SK-N-SH treated with all-trans-retinoic acid at 6 μM for 48 hours (cell line): ENCODE measurements around the gene WIPF1.

Source experiments
- ATAC-seq: fragments of 200-7000 bp; cut with Tn5 transposase; 3 replicates; pipeline ENCODE4 v1.9.1; 2020; ENCODE audit warnings: mild to moderate bottlenecking, moderate library complexity
- ARNTL ChIP-seq: fragments of 450-650 bp; formaldehyde crosslinking; IDR thresholded peaks from 2 replicates; pipeline ENCODE4 v1.5.0; 2020; ENCODE audit warnings: low read depth, mild to moderate bottlenecking, moderate library complexity, borderline replicate concordance
- BACH2 ChIP-seq: fragments of 250-450 bp; sonication (Bioruptor Pico); IDR thresholded peaks from 2 replicates; pipeline ENCODE4 v1.9.0; 2021; ENCODE audit warnings: mild to moderate bottlenecking, borderline replicate concordance
- CSDC2 ChIP-seq: fragments of 250-450 bp; sonication (Bioruptor Pico); IDR thresholded peaks from 2 replicates; pipeline ENCODE4 v1.5.0; 2020; ENCODE audit warnings: mild to moderate bottlenecking, moderate library complexity
- ESRRG ChIP-seq: fragments of 250-450 bp; sonication (Bioruptor Pico); IDR thresholded peaks from 2 replicates; pipeline ENCODE4 v1.6.1; 2021; ENCODE audit warnings: mild to moderate bottlenecking
- GLIS3 ChIP-seq: fragments of 250-450 bp; sonication (Bioruptor Pico); IDR thresholded peaks from 2 replicates; pipeline ENCODE4 v1.5.0; 2020; ENCODE audit warnings: mild to moderate bottlenecking, moderate library complexity
- ISL1 ChIP-seq: fragments of 250-450 bp; sonication (Bioruptor Pico); IDR thresholded peaks from 2 replicates; pipeline ENCODE4 v2.1.2; 2022; ENCODE audit warnings: mild to moderate bottlenecking, moderate library complexity
- OSR1 ChIP-seq: fragments of 250-450 bp; sonication (Bioruptor Pico); IDR thresholded peaks from 2 replicates; pipeline ENCODE4 v1.8.0; 2022; ENCODE audit warnings: moderate library complexity, mild to moderate bottlenecking, inconsistent platforms
- PPARA ChIP-seq: fragments of 250-450 bp; sonication (Bioruptor Pico); IDR thresholded peaks from 2 replicates; pipeline ENCODE4 v1.5.0; 2020; ENCODE audit warnings: mild to moderate bottlenecking, borderline replicate concordance
- TCF4 ChIP-seq: fragments of 250-450 bp; sonication (Bioruptor Pico); IDR thresholded peaks from 2 replicates; pipeline ENCODE4 v1.8.0; 2021; ENCODE audit warnings: mild to moderate bottlenecking, moderate library complexity, borderline replicate concordance
- TOX ChIP-seq: fragments of 250-450 bp; sonication (Bioruptor Pico); IDR thresholded peaks from 2 replicates; pipeline ENCODE4 v1.8.0; 2021; ENCODE audit warnings: mild to moderate bottlenecking, moderate library complexity, borderline replicate concordance
- ZC3H10 ChIP-seq: fragments of 250-450 bp; sonication (Bioruptor Pico); IDR thresholded peaks from 2 replicates; pipeline ENCODE4 v1.5.1; 2021; ENCODE audit warnings: mild to moderate bottlenecking, moderate library complexity
- ZFP3 ChIP-seq: fragments of 250-450 bp; sonication (Bioruptor Pico); IDR thresholded peaks from 2 replicates; pipeline ENCODE4 v1.5.0; 2020; ENCODE audit warnings: mild to moderate bottlenecking, moderate library complexity
- ZFP30 ChIP-seq: fragments of 450-650 bp; formaldehyde crosslinking; IDR thresholded peaks from 2 replicates; pipeline ENCODE4 v1.5.0; 2022; ENCODE audit warnings: mild to moderate bottlenecking, moderate library complexity
- ZNF565 ChIP-seq: fragments of 450-650 bp; formaldehyde crosslinking; conservative IDR thresholded peaks from 2 replicates; pipeline ENCODE4 v1.5.0; 2020; ENCODE audit warnings: low read depth, mild to moderate bottlenecking, moderate library complexity
- ZNF70 ChIP-seq: fragments of 450-650 bp; formaldehyde crosslinking; IDR thresholded peaks from 2 replicates; pipeline ENCODE4 v1.5.0; 2020; ENCODE audit warnings: mild to moderate bottlenecking, moderate library complexity
- TF ChIP-seq, protein P1 (sequence below): fragments of 250-450 bp; sonication (Bioruptor Pico); IDR thresholded peaks from 2 replicates; pipeline ENCODE4 v1.5.0; 2020; ENCODE audit warnings: mild to moderate bottlenecking, moderate library complexity
- TF ChIP-seq, protein P2 (sequence below): fragments of 250-450 bp; sonication (Bioruptor Pico); IDR thresholded peaks from 2 replicates; pipeline ENCODE4 v1.5.1; 2020; ENCODE audit warnings: low read depth, mild to moderate bottlenecking, moderate library complexity
- TF ChIP-seq, protein P3 (sequence below): fragments of 250-450 bp; sonication (Bioruptor Pico); IDR thresholded peaks from 2 replicates; pipeline ENCODE4 v1.5.1; 2021; ENCODE audit warnings: mild to moderate bottlenecking, moderate library complexity
- TF ChIP-seq, protein P4 (sequence below): fragments of 250-450 bp; sonication (Bioruptor Pico); IDR thresholded peaks from 2 replicates; pipeline ENCODE4 v1.8.0; 2020; ENCODE audit warnings: mild to moderate bottlenecking, moderate library complexity, borderline replicate concordance

The WIPF1 gene

DNA sequence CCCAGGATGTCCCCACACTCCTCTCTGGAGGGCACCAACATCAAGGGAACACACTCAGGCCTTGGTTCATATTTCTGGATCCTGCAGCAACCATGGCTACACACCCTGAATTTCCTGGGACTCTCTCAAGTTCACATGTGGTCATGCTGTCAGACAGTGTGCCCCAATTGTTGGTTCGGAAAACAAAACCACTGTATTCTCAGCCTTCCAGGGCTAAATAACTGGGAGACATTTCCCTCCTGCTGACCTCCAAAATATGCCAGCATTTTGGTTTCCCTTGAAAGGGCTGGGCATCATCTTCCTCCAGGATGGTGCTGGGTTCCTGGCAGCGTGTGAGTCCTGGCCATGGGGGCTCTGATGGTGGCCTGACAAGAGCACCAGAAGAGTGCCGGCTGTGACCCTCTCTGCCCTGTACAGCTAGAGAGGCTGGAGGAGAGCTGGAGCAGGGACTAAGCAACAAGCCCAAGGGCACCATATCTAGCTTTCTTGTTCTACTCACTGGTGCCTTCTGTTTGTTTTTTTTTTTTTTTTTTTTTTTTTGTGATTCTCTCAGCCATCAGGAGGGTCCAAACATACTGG is 37.5 kb upstream of the WIPF1 start:
- no peak; the same call in 1 of the 3 replicates for ATAC-seq

DNA sequence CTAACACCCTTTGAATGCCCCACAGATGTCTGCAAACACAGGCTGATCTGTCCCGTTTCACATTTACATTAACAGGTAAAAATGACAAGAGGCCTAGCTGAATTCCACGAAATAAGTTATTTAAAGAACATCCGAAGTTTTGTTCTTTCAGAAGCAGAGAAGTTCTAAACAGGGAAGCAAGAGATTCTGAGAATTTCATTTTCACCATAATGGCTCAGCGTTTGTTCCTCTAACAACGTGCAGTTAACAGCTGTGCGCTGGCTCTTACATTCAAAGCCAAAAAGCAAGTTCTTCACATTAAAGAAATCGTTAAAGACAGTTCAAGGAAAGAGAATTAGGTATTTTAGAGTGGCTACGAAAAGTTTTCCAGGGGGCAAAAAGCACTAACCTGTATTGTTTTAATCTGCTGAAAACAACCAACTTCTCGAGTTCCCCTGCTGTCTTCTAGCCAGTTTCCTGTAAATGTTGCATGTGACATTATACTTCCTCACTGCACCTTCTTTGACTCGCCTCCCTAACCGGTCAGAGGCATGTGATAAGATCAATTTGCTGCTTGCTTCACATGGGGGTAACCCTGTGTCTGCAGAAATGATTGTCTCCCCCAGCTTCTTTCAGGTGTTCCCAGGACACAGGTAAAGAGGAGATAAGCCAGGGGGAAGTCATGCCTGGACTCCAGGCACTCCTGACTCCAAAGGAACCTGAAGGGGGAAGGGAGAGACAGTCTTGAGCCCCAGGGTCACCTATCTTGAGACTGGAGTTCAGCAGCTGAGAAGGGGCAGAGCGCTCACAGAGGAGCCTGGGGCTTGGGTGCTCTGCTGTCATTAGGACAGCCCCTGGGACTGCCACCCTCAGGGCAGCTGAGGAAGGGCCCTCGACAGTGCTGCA is 36.8 kb upstream of the WIPF1 start:
- no peak for ATAC-seq
- TF ChIP-seq ARNTL (CRISPR knock-in tag) (no peak), ZFP3 (no peak), TCF4 (CRISPR knock-in tag) (no peak), GLIS3 (CRISPR knock-in tag) (no peak), ZNF70 (no peak), OSR1 (CRISPR knock-in tag) (no peak), PPARA (CRISPR knock-in tag) (no peak), TOX (no peak)
- TF ChIP-seq, protein P1, sequence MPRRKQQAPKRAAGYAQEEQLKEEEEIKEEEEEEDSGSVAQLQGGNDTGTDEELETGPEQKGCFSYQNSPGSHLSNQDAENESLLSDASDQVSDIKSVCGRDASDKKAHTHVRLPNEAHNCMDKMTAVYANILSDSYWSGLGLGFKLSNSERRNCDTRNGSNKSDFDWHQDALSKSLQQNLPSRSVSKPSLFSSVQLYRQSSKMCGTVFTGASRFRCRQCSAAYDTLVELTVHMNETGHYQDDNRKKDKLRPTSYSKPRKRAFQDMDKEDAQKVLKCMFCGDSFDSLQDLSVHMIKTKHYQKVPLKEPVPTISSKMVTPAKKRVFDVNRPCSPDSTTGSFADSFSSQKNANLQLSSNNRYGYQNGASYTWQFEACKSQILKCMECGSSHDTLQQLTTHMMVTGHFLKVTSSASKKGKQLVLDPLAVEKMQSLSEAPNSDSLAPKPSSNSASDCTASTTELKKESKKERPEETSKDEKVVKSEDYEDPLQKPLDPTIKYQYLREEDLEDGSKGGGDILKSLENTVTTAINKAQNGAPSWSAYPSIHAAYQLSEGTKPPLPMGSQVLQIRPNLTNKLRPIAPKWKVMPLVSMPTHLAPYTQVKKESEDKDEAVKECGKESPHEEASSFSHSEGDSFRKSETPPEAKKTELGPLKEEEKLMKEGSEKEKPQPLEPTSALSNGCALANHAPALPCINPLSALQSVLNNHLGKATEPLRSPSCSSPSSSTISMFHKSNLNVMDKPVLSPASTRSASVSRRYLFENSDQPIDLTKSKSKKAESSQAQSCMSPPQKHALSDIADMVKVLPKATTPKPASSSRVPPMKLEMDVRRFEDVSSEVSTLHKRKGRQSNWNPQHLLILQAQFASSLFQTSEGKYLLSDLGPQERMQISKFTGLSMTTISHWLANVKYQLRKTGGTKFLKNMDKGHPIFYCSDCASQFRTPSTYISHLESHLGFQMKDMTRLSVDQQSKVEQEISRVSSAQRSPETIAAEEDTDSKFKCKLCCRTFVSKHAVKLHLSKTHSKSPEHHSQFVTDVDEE (CRISPR knock-in tag) = no peak
- TF ChIP-seq, protein P2, sequence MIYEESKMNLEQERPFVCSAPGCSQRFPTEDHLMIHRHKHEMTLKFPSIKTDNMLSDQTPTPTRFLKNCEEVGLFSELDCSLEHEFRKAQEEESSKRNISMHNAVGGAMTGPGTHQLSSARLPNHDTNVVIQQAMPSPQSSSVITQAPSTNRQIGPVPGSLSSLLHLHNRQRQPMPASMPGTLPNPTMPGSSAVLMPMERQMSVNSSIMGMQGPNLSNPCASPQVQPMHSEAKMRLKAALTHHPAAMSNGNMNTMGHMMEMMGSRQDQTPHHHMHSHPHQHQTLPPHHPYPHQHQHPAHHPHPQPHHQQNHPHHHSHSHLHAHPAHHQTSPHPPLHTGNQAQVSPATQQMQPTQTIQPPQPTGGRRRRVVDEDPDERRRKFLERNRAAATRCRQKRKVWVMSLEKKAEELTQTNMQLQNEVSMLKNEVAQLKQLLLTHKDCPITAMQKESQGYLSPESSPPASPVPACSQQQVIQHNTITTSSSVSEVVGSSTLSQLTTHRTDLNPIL (CRISPR knock-in tag) = no peak

More for the DNA sequence above, 37.5 kb upstream of the WIPF1 start:
- TF ChIP-seq, protein P3, sequence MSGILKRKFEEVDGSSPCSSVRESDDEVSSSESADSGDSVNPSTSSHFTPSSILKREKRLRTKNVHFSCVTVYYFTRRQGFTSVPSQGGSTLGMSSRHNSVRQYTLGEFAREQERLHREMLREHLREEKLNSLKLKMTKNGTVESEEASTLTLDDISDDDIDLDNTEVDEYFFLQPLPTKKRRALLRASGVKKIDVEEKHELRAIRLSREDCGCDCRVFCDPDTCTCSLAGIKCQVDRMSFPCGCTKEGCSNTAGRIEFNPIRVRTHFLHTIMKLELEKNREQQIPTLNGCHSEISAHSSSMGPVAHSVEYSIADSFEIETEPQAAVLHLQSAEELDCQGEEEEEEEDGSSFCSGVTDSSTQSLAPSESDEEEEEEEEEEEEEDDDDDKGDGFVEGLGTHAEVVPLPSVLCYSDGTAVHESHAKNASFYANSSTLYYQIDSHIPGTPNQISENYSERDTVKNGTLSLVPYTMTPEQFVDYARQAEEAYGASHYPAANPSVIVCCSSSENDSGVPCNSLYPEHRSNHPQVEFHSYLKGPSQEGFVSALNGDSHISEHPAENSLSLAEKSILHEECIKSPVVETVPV = no peak
- no peak for TF ChIP-seq OSR1 (CRISPR knock-in tag)
- TF ChIP-seq TCF4 (CRISPR knock-in tag) = no peak
- no peak for TF ChIP-seq ZNF70
- no peak for TF ChIP-seq PPARA (CRISPR knock-in tag)
- no peak for TF ChIP-seq ARNTL (CRISPR knock-in tag)
- TF ChIP-seq, protein P1 (CRISPR knock-in tag) = no peak
- TF ChIP-seq, protein P4, sequence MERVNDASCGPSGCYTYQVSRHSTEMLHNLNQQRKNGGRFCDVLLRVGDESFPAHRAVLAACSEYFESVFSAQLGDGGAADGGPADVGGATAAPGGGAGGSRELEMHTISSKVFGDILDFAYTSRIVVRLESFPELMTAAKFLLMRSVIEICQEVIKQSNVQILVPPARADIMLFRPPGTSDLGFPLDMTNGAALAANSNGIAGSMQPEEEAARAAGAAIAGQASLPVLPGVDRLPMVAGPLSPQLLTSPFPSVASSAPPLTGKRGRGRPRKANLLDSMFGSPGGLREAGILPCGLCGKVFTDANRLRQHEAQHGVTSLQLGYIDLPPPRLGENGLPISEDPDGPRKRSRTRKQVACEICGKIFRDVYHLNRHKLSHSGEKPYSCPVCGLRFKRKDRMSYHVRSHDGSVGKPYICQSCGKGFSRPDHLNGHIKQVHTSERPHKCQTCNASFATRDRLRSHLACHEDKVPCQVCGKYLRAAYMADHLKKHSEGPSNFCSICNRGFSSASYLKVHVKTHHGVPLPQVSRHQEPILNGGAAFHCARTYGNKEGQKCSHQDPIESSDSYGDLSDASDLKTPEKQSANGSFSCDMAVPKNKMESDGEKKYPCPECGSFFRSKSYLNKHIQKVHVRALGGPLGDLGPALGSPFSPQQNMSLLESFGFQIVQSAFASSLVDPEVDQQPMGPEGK (CRISPR knock-in tag) = no peak
- TF ChIP-seq ZFP30 (CRISPR knock-in tag) = no peak
- TF ChIP-seq ZC3H10 (CRISPR knock-in tag) = no peak
- TF ChIP-seq ESRRG (CRISPR knock-in tag) = no peak
- TF ChIP-seq CSDC2 (CRISPR knock-in tag) = no peak
- TF ChIP-seq BACH2 (CRISPR knock-in tag) = no peak

DNA sequence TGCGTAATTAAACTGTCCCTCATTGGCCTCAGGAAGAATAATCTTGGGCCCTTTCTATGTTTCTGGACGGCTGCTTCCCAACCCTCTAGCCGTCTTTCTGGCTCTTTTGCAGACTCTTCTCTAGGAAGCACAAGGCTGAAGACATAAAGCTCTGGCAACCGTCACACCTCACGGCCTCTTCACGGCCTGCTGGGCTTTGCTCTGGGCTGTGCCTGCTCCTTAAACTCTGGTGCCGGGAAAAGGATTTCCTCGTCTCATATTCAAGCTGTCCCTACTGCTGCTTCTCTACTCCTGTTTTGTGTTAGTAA is 36.0 kb upstream of the WIPF1 start:
- TF ChIP-seq TOX (no peak), PPARA (CRISPR knock-in tag) (no peak), GLIS3 (CRISPR knock-in tag) (no peak), OSR1 (CRISPR knock-in tag) (no peak), ZNF70 (no peak), ISL1 (CRISPR knock-in tag) (no peak), ZC3H10 (CRISPR knock-in tag) (no peak), ZNF565 (no peak), CSDC2 (CRISPR knock-in tag) (no peak)
- TF ChIP-seq, protein P1 (CRISPR knock-in tag) = no peak
- no peak for ATAC-seq
